ENCODE measurements around the gene RABGAP1L. TPM values are rescaled to one million over a fixed set of nuclear protein-coding genes. Genes with fewer than 3 reads are reported as not detected.

RABGAP1L gene
- total and polyA plus RNA-seq, 2 of the 8 experiments (the other 6 are each of a cell fraction or from before 2014, with no cell fraction given): 33.3 to 156 TPM

DNA sequence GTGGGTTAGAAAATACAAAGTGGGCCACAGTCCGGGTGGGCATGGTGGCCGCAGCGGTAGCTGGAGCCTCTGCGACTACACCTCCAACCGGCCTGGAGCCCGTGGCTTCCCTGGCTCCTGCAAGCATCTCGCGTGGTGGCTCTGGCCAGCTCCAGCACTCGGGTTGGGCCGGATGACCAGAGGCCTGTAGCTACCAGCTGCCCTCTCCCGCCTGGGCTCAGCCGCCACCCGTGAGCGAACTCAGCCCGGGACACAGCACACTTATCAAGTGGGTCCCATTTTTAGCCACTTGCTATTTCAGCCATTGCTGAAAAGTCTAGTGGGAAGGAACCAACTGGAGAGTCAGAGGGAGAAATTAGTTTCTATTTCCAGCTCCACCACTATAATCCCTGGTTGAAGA, 732.7 kb downstream of the RABGAP1L start:
- Histone ChIP-seq H3K23ac (ENCODE audit: insufficient read length) (no peak overlapping the region), H2AK5ac (ENCODE audit: low read depth, low read length) (no peak overlapping the region), H3K23me2 (ENCODE audit: low read depth, low read length) (no peaks in the 10 kb centered on the region), H2BK12ac (ENCODE audit: low read depth, low read length) (no peak overlapping the region), H3K56ac (replicated peaks; ENCODE audit: insufficient read length, low read depth, low read length) (no peak overlapping the region), H2BK5ac (ENCODE audit: low read depth, low read length) (no peak overlapping the region), H3K18ac (ENCODE audit: extremely low read depth, low read length) (no peak overlapping the region), H3K27ac (ENCODE audit: low read depth, low read length) (no peak overlapping the region), H3K4me2 (ENCODE audit: insufficient read depth in 1 of 2, low read depth in 2 of 2, low read length in 2 of 2) (no peak overlapping the region), H3K4ac (replicated peaks; ENCODE audit: insufficient read length, low read depth, low read length) (no peak overlapping the region), H4K5ac (ENCODE audit: insufficient read length, low read depth, low read length) (no peak overlapping the region), H4K91ac (replicated peaks; ENCODE audit: insufficient read length, low read length) (no peak overlapping the region), H3K9ac (replicated peaks in 1 of 4; ENCODE audit: extremely low read depth in 1 of 4, low read depth in 3 of 4, low read length in 3 of 4) (no peak overlapping the region), H3K4me1 (replicated peaks in 1 of 4; ENCODE audit: control insufficient read depth in 3 of 4, insufficient read depth in 4 of 4, low read length in 3 of 4) (no peaks in the 10 kb centered on the region), H3K4me3 (ENCODE audit: extremely low read depth in 1 of 4, insufficient read depth in 2 of 4, low read depth in 3 of 4, low read length in 4 of 4) (no peak overlapping the region), H4K8ac (ENCODE audit: extremely low read depth, insufficient read depth, low read length) (no peak overlapping the region), H2BK120ac (replicated peaks; ENCODE audit: low read depth, low read length) (no peak overlapping the region), H3K79me2 (ENCODE audit: control insufficient read depth in 1 of 2, insufficient read depth in 2 of 2, low read length in 2 of 2) (peaks cover 21 to 88% of the 10 kb centered on the region in 2 experiments), H2BK15ac (ENCODE audit: low read length) (no peak overlapping the region), H3K36me3 (ENCODE audit: control insufficient read depth in 2 of 4, insufficient read depth in 4 of 4, low read length in 3 of 4) (peaks cover 7 to 83% (median 35%) of the 10 kb centered on the region in 4 experiments), H3K27me3 (replicated peaks in 1 of 4; ENCODE audit: control insufficient read depth in 3 of 4, extremely low read depth in 1 of 4, insufficient read depth in 3 of 4, low read length in 3 of 4) (no peaks in the 10 kb centered on the region), H4K20me1 (replicated peaks in 1 of 2; ENCODE audit: control insufficient read depth in 1 of 2, insufficient read depth in 2 of 2, low read length in 2 of 2) (peaks cover 5 to 8% of the 10 kb centered on the region in 2 experiments), H3K9me3 (ENCODE audit: insufficient read depth in 2 of 2, low read depth in 1 of 2, low read length in 1 of 2) (no peaks in the 10 kb centered on the region), H3K14ac (ENCODE audit: insufficient read length) (no peak overlapping the region), H2BK20ac (ENCODE audit: low read length) (no peak overlapping the region), H3K79me1 (ENCODE audit: low read depth, low read length) (no peaks in the 10 kb centered on the region; the same call in 1 of the 2 replicates), H2AFZ (ENCODE audit: low read length) (no peak overlapping the region)
- DNase-seq (ENCODE audit: low read depth in 1 of 2, low spot score in 2 of 2): no peak
- CTCF ChIA-PET (ENCODE audit: partially characterized antibody): interaction anchor here (1.0 kb wide), 2 partner anchors 91 to 94 kb away, joined by 3 read pairs; no protein-coding TSS in a partner anchor
- no peak for FAIRE-seq
- WGBS, 2 experiments (ENCODE audit: extremely low coverage in 1 of 2, insufficient coverage in 1 of 2, insufficient read length in 1 of 2, insufficient replicate concordance in 2 of 2, low coverage in 1 of 2, low lambda C conversion rate in 2 of 2, missing lambda C conversion rate in 1 of 2): 95% methylated on average over 15 of the region's 15 CpGs; no CpG with 5 or more reads in 1 of the 2 experiments
- POLR2A ChIA-PET (ENCODE audit: partially characterized antibody): interaction anchor here (0.8 to 7.6 kb wide), 8 partner anchors 9 to 107 kb away, joined by 3 to 49 read pairs (median 4); partner anchors contain the start of gene CACYBP
- TF ChIP-seq RAD21 (IDR thresholded peaks at IDR 0.05 in 1 of 2, conservative IDR thresholded peaks at IDR 0.05 in 1 of 2; ENCODE audit: low read depth in 2 of 2, low read length in 2 of 2) (no peak), TEAD4 (IDR thresholded peaks at IDR 0.05; ENCODE audit: low read depth, low read length) (no peak), MAFK (IDR thresholded peaks at IDR 0.05; ENCODE audit: low read depth, low read length) (no peak), TCF12 (IDR thresholded peaks at IDR 0.05; ENCODE audit: low read depth, low read length) (no peak), KDM4A (IDR thresholded peaks at IDR 0.05; ENCODE audit: low read depth, low read length, severe bottlenecking) (no peak), RNF2 (IDR thresholded peaks at IDR 0.05; ENCODE audit: borderline replicate concordance, low read depth, low read length, missing control alignments, poor library complexity, severe bottlenecking) (no peak), TAF7 (optimal IDR thresholded peaks at IDR 0.05; ENCODE audit: borderline replicate concordance, low read depth, low read length) (no peak), CHD1 (IDR thresholded peaks at IDR 0.05; ENCODE audit: low read depth, low read length) (no peak), RBBP5 (IDR thresholded peaks at IDR 0.05; ENCODE audit: borderline replicate concordance, low read depth, low read length) (no peak), NRF1 (IDR thresholded peaks at IDR 0.05; ENCODE audit: low read depth, low read length) (no peak)
- TF ChIP-seq, protein P1, sequence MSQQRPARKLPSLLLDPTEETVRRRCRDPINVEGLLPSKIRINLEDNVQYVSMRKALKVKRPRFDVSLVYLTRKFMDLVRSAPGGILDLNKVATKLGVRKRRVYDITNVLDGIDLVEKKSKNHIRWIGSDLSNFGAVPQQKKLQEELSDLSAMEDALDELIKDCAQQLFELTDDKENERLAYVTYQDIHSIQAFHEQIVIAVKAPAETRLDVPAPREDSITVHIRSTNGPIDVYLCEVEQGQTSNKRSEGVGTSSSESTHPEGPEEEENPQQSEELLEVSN (IDR thresholded peaks at IDR 0.05): no peak

Measured in H1 (cell line).